NCI-H510A (cell line): Measurements from ENCODE around the gene ABHD15.

Experiments
- DNase-seq: peaks from one replicate; lab custom pipeline; 2025; lab: John Stamatoyannopoulos, UW

ABHD15 gene

GRCh38 chr17:29594519-29595090 is 27.8 kb upstream of the ABHD15 start:
- no peak for DNase-seq

- DNase-seq = peak; percentile 24
Observed at GRCh38 chr17:29593591-29594518, 27.0 kb upstream of the ABHD15 start.

GRCh38 chr17:29592850-29593551 is 26.2 kb upstream of the ABHD15 start, which contains the start of gene ANKRD13B:
Gene ANKRD13B (plus strand): TSS chr17:29593132. CDS start chr17:29593622, 490 bp downstream.
- DNase-seq = peak; percentile 48

GRCh38 chr17:29591737-29592608 is 25.1 kb upstream of the ABHD15 start:
- DNase-seq = peak; percentile 91

- peak; percentile 64 for DNase-seq
Observed at GRCh38 chr17:29591146-29591736, 24.4 kb upstream of the ABHD15 start.

GRCh38 chr17:29590411-29591145 is 23.7 kb upstream of the ABHD15 start:
- peak; percentile 25 for DNase-seq

GRCh38 chr17:29589524-29590410 is 22.9 kb upstream of the ABHD15 start, which contains the start of gene GIT1:
Gene GIT1 (minus strand): TSS chr17:29589648. CDS start chr17:29589378, 270 bp downstream.
- peak; percentile 88 for DNase-seq

GRCh38 chr17:29588562-29589411 is 21.9 kb upstream of the ABHD15 start:
- no peak for DNase-seq

- no peak for DNase-seq
Observed at GRCh38 chr17:29588017-29588561, 21.3 kb upstream of the ABHD15 start.

GRCh38 chr17:29587591-29587990 is 20.8 kb upstream of the ABHD15 start:
- no peak for DNase-seq

GRCh38 chr17:29586676-29587469 is 20.0 kb upstream of the ABHD15 start:
- no peak for DNase-seq

- no peak for DNase-seq
Observed at GRCh38 chr17:29585080-29585751, 18.4 kb upstream of the ABHD15 start.

- no peak for DNase-seq
Observed at GRCh38 chr17:29584452-29585079, 17.7 kb upstream of the ABHD15 start.

- DNase-seq = no peak
Observed at GRCh38 chr17:29583324-29584248, 16.7 kb upstream of the ABHD15 start.

GRCh38 chr17:29582772-29583171 is 15.9 kb upstream of the ABHD15 start:
- DNase-seq = no peak
